ENCODE measurements around the gene CBR3.

DNA sequence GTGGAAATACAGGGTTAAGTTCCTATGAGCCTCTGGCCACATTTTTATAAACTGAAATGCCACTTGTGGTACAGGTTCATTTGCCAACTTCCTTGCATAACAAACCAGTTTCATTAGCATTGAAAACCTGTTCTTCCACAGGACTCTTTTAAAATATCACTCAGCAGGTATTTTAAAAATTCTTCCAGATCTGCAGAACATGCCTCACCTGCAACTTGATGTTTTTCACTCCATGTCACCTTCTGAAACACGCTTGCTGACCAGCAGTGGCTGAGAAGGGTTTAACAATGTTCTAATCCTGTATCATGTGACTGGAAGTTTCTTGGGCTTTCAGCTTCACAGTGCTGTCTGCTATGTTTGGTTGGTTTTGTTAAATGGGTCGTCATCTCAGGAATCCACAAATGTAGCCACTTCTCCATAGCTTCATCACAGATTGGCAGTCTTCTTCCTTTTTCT is 17.6 kb upstream of the CBR3 start:
- TF ChIP-seq POLR2AphosphoS5 (IDR thresholded peaks at IDR 0.05; ENCODE audit: borderline replicate concordance, low read depth, low read length) (no peak), EZH2 (IDR thresholded peaks at IDR 0.05) (no peak), FOXP2 (optimal IDR thresholded peaks at IDR 0.05; ENCODE audit: control extremely low read depth, extremely low read length, insufficient read depth) (no peak)
